Measurements from ENCODE around the gene ASCL2.
"Not testable (repeated sequence)": the region's sequence is repeated elsewhere in the genome, so short reads cannot be mapped to it uniquely, and the experiment has no call there.

ASCL2 gene

GRCh38 chr11:2296913-2297622 is 26.7 kb upstream of the ASCL2 start:
- no peak for DNase-seq

GRCh38 chr11:2295971-2296912 is 25.9 kb upstream of the ASCL2 start:
- no peak for DNase-seq

- DNase-seq = no peak
These were observed 24.5 kb upstream of the ASCL2 start for GRCh38 chr11:2294926-2295290.

- no peak for DNase-seq
These were observed 23.9 kb upstream of the ASCL2 start for GRCh38 chr11:2293984-2294925.

- DNase-seq = no peak
These were observed 23.2 kb upstream of the ASCL2 start for GRCh38 chr11:2293531-2293971.

- no peak for DNase-seq
These were observed 20.0 kb upstream of the ASCL2 start for GRCh38 chr11:2290351-2290841.

- no peak for DNase-seq
These were observed 19.5 kb upstream of the ASCL2 start for GRCh38 chr11:2289859-2290258.

GRCh38 chr11:2289350-2289749 is 19.0 kb upstream of the ASCL2 start:
- DNase-seq = no peak

GRCh38 chr11:2287091-2287490 is 16.7 kb upstream of the ASCL2 start:
- DNase-seq = no peak

GRCh38 chr11:2286350-2286749 is 16.0 kb upstream of the ASCL2 start:
- not testable (repeated sequence) for DNase-seq

- no peak for DNase-seq
These were observed 9.8 kb upstream of the ASCL2 start for GRCh38 chr11:2280208-2280607.

- no peak for DNase-seq
These were observed 7.6 kb upstream of the ASCL2 start for GRCh38 chr11:2277933-2278523.

- DNase-seq = no peak
These were observed 6.6 kb upstream of the ASCL2 start for GRCh38 chr11:2277008-2277346.

- no peak for DNase-seq
These were observed 6.1 kb upstream of the ASCL2 start for GRCh38 chr11:2276280-2277007.

- DNase-seq = no peak
These were observed 5.2 kb upstream of the ASCL2 start for GRCh38 chr11:2275334-2276279.

GRCh38 chr11:2273771-2274170 is 3.4 kb upstream of the ASCL2 start:
- DNase-seq = no peak

- no peak for DNase-seq
These were observed 2.9 kb upstream of the ASCL2 start for GRCh38 chr11:2273311-2273710.

- DNase-seq = no peak
These were observed 2.5 kb upstream of the ASCL2 start for GRCh38 chr11:2272946-2273280.

GRCh38 chr11:2272228-2272945 is 2.0 kb upstream of the ASCL2 start:
- no peak for DNase-seq
